ENCODE measurements around the gene ZNF569. TPM values are rescaled to one million over a fixed set of nuclear protein-coding genes. Genes with fewer than 3 reads are reported as not detected.

ZNF569 gene
- polyA plus RNA-seq (ENCODE audit: low read depth in 6 of 6): 1 to 10 TPM; 4.4 to 8.1 (median 5.5) TPM

- Mint-ChIP-seq H3K36me3 (peaks cover 18 to 23% of the 10 kb centered on the region in 2 donors), H3K27ac (peak within 1 kb of the TSS; percentile 94 to 99 (median 98)), H3K27me3 (no peaks in the 10 kb centered on the region), H3K4me1 (peaks cover 29 to 43% (median 36%) of the 10 kb centered on the region in 3 donors), H3K4me3 (peak within 1 kb of the TSS; percentile 90 to 99 (median 98)), H3K9me3 (peaks cover 6 to 17% (median 10%) of the 10 kb centered on the region in 7 donors)
- peak; percentile 70 to 71 for ATAC-seq (ENCODE audit: low read depth in 2 of 2)
- DNase-seq: peak; percentile 91
Observed at GRCh38 chr19:37466798-37467607, at the start of gene ZNF569. Gene ZNF569, minus strand, starts transcription at chr19:37467444. Its CDS starts 22,523 bp downstream, at chr19:37444921.

- DNase-seq (no peak), ATAC-seq (ENCODE audit: low read depth in 2 of 2) (no peak)
- no peak overlapping the region for H3K4me3 Mint-ChIP-seq
- H3K4me1 Mint-ChIP-seq: no peaks in the 10 kb centered on the region
- H3K9me3 Mint-ChIP-seq: peaks cover 0 to 40% (median 14%) of the 10 kb centered on the region in 7 donors
- no peaks in the 10 kb centered on the region for H3K27me3 Mint-ChIP-seq
- H3K36me3 Mint-ChIP-seq: peaks cover 40 to 56% of the 10 kb centered on the region in 2 donors
- H3K27ac Mint-ChIP-seq: peak overlapping the region in 1 of 6 donors; percentile 96
Observed at GRCh38 chr19:37513397-37513796, 46.2 kb upstream of the ZNF569 start.

- Mint-ChIP-seq H3K4me3 (no peak overlapping the region), H3K9me3 (peaks cover 0 to 34% (median 7%) of the 10 kb centered on the region in 7 donors), H3K27ac (no peak overlapping the region), H3K36me3 (peaks cover 40 to 56% of the 10 kb centered on the region in 2 donors), H3K27me3 (no peaks in the 10 kb centered on the region), H3K4me1 (no peaks in the 10 kb centered on the region)
- DNase-seq (no peak), ATAC-seq (ENCODE audit: low read depth in 2 of 2) (no peak)
Observed at GRCh38 chr19:37511821-37512220, 44.6 kb upstream of the ZNF569 start.

- H3K27me3 Mint-ChIP-seq: no peaks in the 10 kb centered on the region
- no peak for DNase-seq
- peaks cover 40 to 54% of the 10 kb centered on the region in 2 donors for H3K36me3 Mint-ChIP-seq
- H3K4me3 Mint-ChIP-seq: no peak overlapping the region
- H3K9me3 Mint-ChIP-seq: peaks cover 0 to 27% (median 4%) of the 10 kb centered on the region in 7 donors
- H3K27ac Mint-ChIP-seq: no peak overlapping the region
- no peaks in the 10 kb centered on the region for H3K4me1 Mint-ChIP-seq
- ATAC-seq (ENCODE audit: low read depth in 2 of 2): no peak
Observed at GRCh38 chr19:37511186-37511585, 43.9 kb upstream of the ZNF569 start.

GRCh38 chr19:37507167-37507464 is 39.9 kb upstream of the ZNF569 start:
- Mint-ChIP-seq H3K36me3 (peaks cover 20 to 31% of the 10 kb centered on the region in 2 donors), H3K27me3 (no peaks in the 10 kb centered on the region), H3K27ac (no peak overlapping the region), H3K4me3 (no peak overlapping the region), H3K4me1 (peaks cover 0 to 3% (median 0%) of the 10 kb centered on the region in 3 donors), H3K9me3 (peaks cover 3 to 18% (median 8%) of the 10 kb centered on the region in 7 donors)
- ATAC-seq (ENCODE audit: low read depth in 2 of 2): no peak
- DNase-seq: no peak

- H3K9me3 Mint-ChIP-seq: peaks cover 3 to 22% (median 9%) of the 10 kb centered on the region in 7 donors
- ATAC-seq (ENCODE audit: low read depth in 2 of 2) (peak; percentile 90), DNase-seq (peak; percentile 83)
- no peak within 1 kb of the TSS for H3K4me3 Mint-ChIP-seq
- H3K27me3 Mint-ChIP-seq: no peaks in the 10 kb centered on the region
- peaks cover 0 to 3% (median 0%) of the 10 kb centered on the region in 3 donors for H3K4me1 Mint-ChIP-seq
- H3K36me3 Mint-ChIP-seq: peaks cover 20 to 30% of the 10 kb centered on the region in 2 donors
- H3K27ac Mint-ChIP-seq: no peak within 1 kb of the TSS
Observed at GRCh38 chr19:37506387-37507166, 39.3 kb upstream of the ZNF569 start, which contains the start of gene ZNF793. Gene ZNF793, plus strand, starts transcription at chr19:37506939. Its CDS starts 16,501 bp downstream, at chr19:37523440.

- Mint-ChIP-seq H3K4me1 (peaks cover 0 to 3% (median 0%) of the 10 kb centered on the region in 3 donors), H3K27ac (no peak overlapping the region), H3K36me3 (peaks cover 20 to 24% of the 10 kb centered on the region in 2 donors), H3K9me3 (peaks cover 3 to 24% (median 9%) of the 10 kb centered on the region in 7 donors), H3K27me3 (no peaks in the 10 kb centered on the region), H3K4me3 (no peak overlapping the region)
- DNase-seq (no peak), ATAC-seq (ENCODE audit: low read depth in 2 of 2) (peak; percentile 9 to 14)
Observed at GRCh38 chr19:37505958-37506386, 38.7 kb upstream of the ZNF569 start.

- ATAC-seq (ENCODE audit: low read depth in 2 of 2) (no peak), DNase-seq (no peak)
- peaks cover 12 to 82% (median 71%) of the 10 kb centered on the region in 7 donors for H3K9me3 Mint-ChIP-seq
- no peak overlapping the region for H3K4me3 Mint-ChIP-seq
- no peaks in the 10 kb centered on the region for H3K27me3 Mint-ChIP-seq
- H3K4me1 Mint-ChIP-seq: no peaks in the 10 kb centered on the region
- peaks cover 5 to 45% of the 10 kb centered on the region in 2 donors for H3K36me3 Mint-ChIP-seq
- H3K27ac Mint-ChIP-seq: no peak overlapping the region
Observed at GRCh38 chr19:37492213-37492612, 25.0 kb upstream of the ZNF569 start.

GRCh38 chr19:37484406-37485168 is 17.3 kb upstream of the ZNF569 start:
- Mint-ChIP-seq H3K4me3 (peak overlapping the region in 1 of 8 donors; percentile 30), H3K4me1 (no peaks in the 10 kb centered on the region), H3K27ac (no peak overlapping the region), H3K27me3 (no peaks in the 10 kb centered on the region), H3K9me3 (peaks cover 23 to 92% (median 91%) of the 10 kb centered on the region in 7 donors), H3K36me3 (peaks cover 51 to 64% of the 10 kb centered on the region in 2 donors)
- ATAC-seq (ENCODE audit: low read depth in 2 of 2) (no peak), DNase-seq (no peak)

- Mint-ChIP-seq H3K9me3 (peaks cover 7 to 35% (median 24%) of the 10 kb centered on the region in 7 donors), H3K36me3 (peaks cover 27 to 29% of the 10 kb centered on the region in 2 donors), H3K27ac (no peak overlapping the region), H3K4me3 (no peak overlapping the region), H3K4me1 (peaks cover 23 to 33% (median 24%) of the 10 kb centered on the region in 3 donors), H3K27me3 (no peaks in the 10 kb centered on the region)
- no peak for ATAC-seq (ENCODE audit: low read depth in 2 of 2)
- no peak for DNase-seq
Observed at GRCh38 chr19:37472165-37472564, 4.9 kb upstream of the ZNF569 start.

GRCh38 chr19:37470216-37470615 is 3.0 kb upstream of the ZNF569 start:
- H3K27me3 Mint-ChIP-seq: no peaks in the 10 kb centered on the region
- peak overlapping the region in 4 of 6 donors; percentile 91 to 100 (median 98) for H3K27ac Mint-ChIP-seq
- peaks cover 4 to 18% (median 7%) of the 10 kb centered on the region in 7 donors for H3K9me3 Mint-ChIP-seq
- H3K4me3 Mint-ChIP-seq: peak overlapping the region; percentile 74 to 99 (median 98)
- peaks cover 9 to 16% of the 10 kb centered on the region in 2 donors for H3K36me3 Mint-ChIP-seq
- no peak for ATAC-seq (ENCODE audit: low read depth in 2 of 2)
- peaks cover 29 to 43% (median 30%) of the 10 kb centered on the region in 3 donors for H3K4me1 Mint-ChIP-seq
- no peak for DNase-seq

- Mint-ChIP-seq H3K4me1 (peaks cover 29 to 43% (median 36%) of the 10 kb centered on the region in 3 donors), H3K9me3 (peaks cover 6 to 17% (median 10%) of the 10 kb centered on the region in 7 donors), H3K27me3 (no peaks in the 10 kb centered on the region), H3K27ac (peak within 1 kb of the TSS; percentile 91 to 100 (median 99)), H3K36me3 (peaks cover 18 to 23% of the 10 kb centered on the region in 2 donors), H3K4me3 (peak within 1 kb of the TSS; percentile 90 to 99 (median 98))
- DNase-seq (peak; percentile 86), ATAC-seq (ENCODE audit: low read depth in 2 of 2) (peak; percentile 66 to 69)
Observed at GRCh38 chr19:37468961-37469777, 1.9 kb upstream of the ZNF569 start, which contains the start of gene ZNF570. Gene ZNF570, plus strand, starts transcription at chr19:37469356. Its CDS starts 999 bp downstream, at chr19:37470355.

Measured in naive B cell (primary cell).